ENCODE results near the gene GMDS. TPM values are rescaled to one million over a fixed set of nuclear protein-coding genes. Genes with fewer than 3 reads are reported as not detected.

The GMDS gene
- total and polyA plus RNA-seq, 11 donors: 4.5 to 10.7 (median 7.0) TPM

- WGBS, 4 donors: 43 to 49% (median 44%) methylated on average over 3 of the region's 3 CpGs
- no peaks in the 10 kb centered on the region for H3K9me3 ChIP-seq
These were observed 181.9 kb downstream of the GMDS start for GRCh38 chr6:2063547-2063946.

GRCh38 chr6:2061880-2062279, 183.5 kb downstream of the GMDS start:
- Histone ChIP-seq H3K9me3 (no peaks in the 10 kb centered on the region), H3K36me3 (no peaks in the 10 kb centered on the region), H3K4me1 (peaks cover 0 to 3% (median 0%) of the 10 kb centered on the region in 12 donors), H3K27me3 (no peaks in the 10 kb centered on the region), H3K4me3 (no peak overlapping the region), H3K27ac (no peak overlapping the region)
- TF ChIP-seq CTCF (IDR thresholded peaks at IDR 0.05): no peak
- 97 to 100% (median 98%) methylated on average over 3 of the region's 3 CpGs for WGBS, 4 donors
- ATAC-seq: no peak
- intact Hi-C loops (cut with DNase I): no loop called here
- no peak for DNase-seq

More at GRCh38 chr6:2063547-2063946, 181.9 kb downstream of the GMDS start:
- intact Hi-C loops (cut with DNase I): no loop called here
- no peak for TF ChIP-seq POLR2A (IDR thresholded peaks at IDR 0.05)
- TF ChIP-seq CTCF (IDR thresholded peaks at IDR 0.05): no peak
- H3K27me3 ChIP-seq: no peaks in the 10 kb centered on the region
- H3K27ac ChIP-seq: no peak overlapping the region
- H3K4me3 ChIP-seq: no peak overlapping the region
- peaks cover 0 to 3% (median 0%) of the 10 kb centered on the region in 12 donors for H3K4me1 ChIP-seq
- no peaks in the 10 kb centered on the region for H3K36me3 ChIP-seq
- no peak for DNase-seq
- ATAC-seq: no peak

- intact Hi-C loops (cut with DNase I): no loop called here
- TF ChIP-seq CTCF (IDR thresholded peaks at IDR 0.05) (no peak), POLR2A (IDR thresholded peaks at IDR 0.05) (no peak)
- Histone ChIP-seq H3K27me3 (no peaks in the 10 kb centered on the region), H3K36me3 (no peaks in the 10 kb centered on the region), H3K4me1 (no peaks in the 10 kb centered on the region), H3K27ac (no peak overlapping the region), H3K9me3 (no peaks in the 10 kb centered on the region), H3K4me3 (no peak overlapping the region)
- DNase-seq: no peak
- no peak for ATAC-seq
These were observed 189.5 kb downstream of the GMDS start for GRCh38 chr6:2055911-2056310.

- no peak for DNase-seq
- Histone ChIP-seq H3K9me3 (no peaks in the 10 kb centered on the region), H3K27me3 (no peaks in the 10 kb centered on the region), H3K4me1 (no peaks in the 10 kb centered on the region), H3K4me3 (no peak overlapping the region), H3K27ac (no peak overlapping the region), H3K36me3 (no peaks in the 10 kb centered on the region)
- whole genome bisulfite sequencing, 4 donors: 75 to 91% (median 84%) methylated on average over 1 of the region's 1 CpG
- intact Hi-C loops (cut with DNase I): no loop called here
- no peak for ATAC-seq
- TF ChIP-seq CTCF (IDR thresholded peaks at IDR 0.05) (no peak), POLR2A (IDR thresholded peaks at IDR 0.05) (no peak)
These were observed 190.3 kb downstream of the GMDS start for GRCh38 chr6:2055143-2055542.

Data from heart left ventricle (tissue), 16 donors.